GM23338 (cell line): ENCODE measurements around the gene OBSL1.

Experiments used
- CREB1 ChIP-seq: fragments of 250-450 bp; sonication (Bioruptor Pico); IDR thresholded peaks from 2 replicates; pipeline ENCODE4 v1.5.0; 2020; ENCODE audit warnings: low read depth, mild to moderate bottlenecking, moderate library complexity
- EZH2 ChIP-seq: fragments of 200-600 bp; sonication (generic); IDR thresholded peaks from one replicate; pipeline ENCODE4 v1.8.0; 2017; ENCODE audit warnings: antibody characterized with exemption, mild to moderate bottlenecking, low read depth; ENCODE audit not compliant: unreplicated experiment
- EZH2phosphoT487 ChIP-seq: fragments of 200-600 bp; sonication (generic); IDR thresholded peaks from one replicate; pipeline ENCODE4 v1.8.1; 2018; ENCODE audit warnings: antibody characterized with exemption; ENCODE audit not compliant: unreplicated experiment
- JUNB ChIP-seq: IDR thresholded peaks from one replicate; pipeline ENCODE4 v1.6.1; 2016; ENCODE audit warnings: antibody characterized with exemption; ENCODE audit not compliant: unreplicated experiment
- NANOG ChIP-seq: IDR thresholded peaks from 2 replicates; pipeline ENCODE4 v1.6.1; 2016; ENCODE audit warnings: antibody characterized with exemption, borderline replicate concordance
- POLR2AphosphoS5 ChIP-seq: IDR thresholded peaks from 2 replicates; pipeline ENCODE4 v1.6.1; 2016; ENCODE audit warnings: antibody characterized with exemption, low read depth
- STAT1 ChIP-seq: IDR thresholded peaks from one replicate; pipeline ENCODE4 v1.6.1; 2016; ENCODE audit warnings: antibody characterized with exemption; ENCODE audit not compliant: unreplicated experiment
- ZNF331 ChIP-seq: fragments of 250-450 bp; sonication (Bioruptor Pico); IDR thresholded peaks from 2 replicates; pipeline ENCODE4 v1.5.0; 2020; ENCODE audit warnings: low read depth, mild to moderate bottlenecking, moderate library complexity
- TF ChIP-seq, protein P1 (sequence below), 2 experiments: fragments of 200-600 bp in 1 of 2; sonication (generic) in 1 of 2; conservative IDR thresholded peaks; 2 replicates each; pipeline versions ENCODE4 v1.5.1 to v1.6.1; 2016 to 2017; ENCODE audit warnings: antibody characterized with exemption in 2 of 2, low read depth in 2 of 2, mild to moderate bottlenecking in 2 of 2, moderate library complexity in 1 of 2
- TF ChIP-seq, protein P2 (sequence below): IDR thresholded peaks from one replicate; pipeline ENCODE4 v1.6.1; 2018; ENCODE audit warnings: antibody characterized with exemption; ENCODE audit not compliant: unreplicated experiment
- TF ChIP-seq, protein P3 (sequence below): fragments of 250-450 bp; sonication (Bioruptor Pico); IDR thresholded peaks from 2 replicates; pipeline ENCODE4 v1.5.0; 2020; ENCODE audit warnings: mild to moderate bottlenecking, moderate library complexity

GRCh38 chr2:219510512-219511135 lies 60.7 kb downstream of the OBSL1 start:
- TF ChIP-seq, protein P1, sequence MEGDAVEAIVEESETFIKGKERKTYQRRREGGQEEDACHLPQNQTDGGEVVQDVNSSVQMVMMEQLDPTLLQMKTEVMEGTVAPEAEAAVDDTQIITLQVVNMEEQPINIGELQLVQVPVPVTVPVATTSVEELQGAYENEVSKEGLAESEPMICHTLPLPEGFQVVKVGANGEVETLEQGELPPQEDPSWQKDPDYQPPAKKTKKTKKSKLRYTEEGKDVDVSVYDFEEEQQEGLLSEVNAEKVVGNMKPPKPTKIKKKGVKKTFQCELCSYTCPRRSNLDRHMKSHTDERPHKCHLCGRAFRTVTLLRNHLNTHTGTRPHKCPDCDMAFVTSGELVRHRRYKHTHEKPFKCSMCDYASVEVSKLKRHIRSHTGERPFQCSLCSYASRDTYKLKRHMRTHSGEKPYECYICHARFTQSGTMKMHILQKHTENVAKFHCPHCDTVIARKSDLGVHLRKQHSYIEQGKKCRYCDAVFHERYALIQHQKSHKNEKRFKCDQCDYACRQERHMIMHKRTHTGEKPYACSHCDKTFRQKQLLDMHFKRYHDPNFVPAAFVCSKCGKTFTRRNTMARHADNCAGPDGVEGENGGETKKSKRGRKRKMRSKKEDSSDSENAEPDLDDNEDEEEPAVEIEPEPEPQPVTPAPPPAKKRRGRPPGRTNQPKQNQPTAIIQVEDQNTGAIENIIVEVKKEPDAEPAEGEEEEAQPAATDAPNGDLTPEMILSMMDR (conservative IDR thresholded peaks at IDR 0.05; ENCODE audit: low read depth in 2 of 2): no peak
- TF ChIP-seq EZH2phosphoT487 (no peak), POLR2AphosphoS5 (no peak; the same call in 1 of the 2 replicates), EZH2 (no peak), STAT1 (no peak), JUNB (no peak), NANOG (no peak), CREB1 (CRISPR knock-in tag) (no peak), ZNF331 (CRISPR knock-in tag) (no peak)
- TF ChIP-seq, protein P2, sequence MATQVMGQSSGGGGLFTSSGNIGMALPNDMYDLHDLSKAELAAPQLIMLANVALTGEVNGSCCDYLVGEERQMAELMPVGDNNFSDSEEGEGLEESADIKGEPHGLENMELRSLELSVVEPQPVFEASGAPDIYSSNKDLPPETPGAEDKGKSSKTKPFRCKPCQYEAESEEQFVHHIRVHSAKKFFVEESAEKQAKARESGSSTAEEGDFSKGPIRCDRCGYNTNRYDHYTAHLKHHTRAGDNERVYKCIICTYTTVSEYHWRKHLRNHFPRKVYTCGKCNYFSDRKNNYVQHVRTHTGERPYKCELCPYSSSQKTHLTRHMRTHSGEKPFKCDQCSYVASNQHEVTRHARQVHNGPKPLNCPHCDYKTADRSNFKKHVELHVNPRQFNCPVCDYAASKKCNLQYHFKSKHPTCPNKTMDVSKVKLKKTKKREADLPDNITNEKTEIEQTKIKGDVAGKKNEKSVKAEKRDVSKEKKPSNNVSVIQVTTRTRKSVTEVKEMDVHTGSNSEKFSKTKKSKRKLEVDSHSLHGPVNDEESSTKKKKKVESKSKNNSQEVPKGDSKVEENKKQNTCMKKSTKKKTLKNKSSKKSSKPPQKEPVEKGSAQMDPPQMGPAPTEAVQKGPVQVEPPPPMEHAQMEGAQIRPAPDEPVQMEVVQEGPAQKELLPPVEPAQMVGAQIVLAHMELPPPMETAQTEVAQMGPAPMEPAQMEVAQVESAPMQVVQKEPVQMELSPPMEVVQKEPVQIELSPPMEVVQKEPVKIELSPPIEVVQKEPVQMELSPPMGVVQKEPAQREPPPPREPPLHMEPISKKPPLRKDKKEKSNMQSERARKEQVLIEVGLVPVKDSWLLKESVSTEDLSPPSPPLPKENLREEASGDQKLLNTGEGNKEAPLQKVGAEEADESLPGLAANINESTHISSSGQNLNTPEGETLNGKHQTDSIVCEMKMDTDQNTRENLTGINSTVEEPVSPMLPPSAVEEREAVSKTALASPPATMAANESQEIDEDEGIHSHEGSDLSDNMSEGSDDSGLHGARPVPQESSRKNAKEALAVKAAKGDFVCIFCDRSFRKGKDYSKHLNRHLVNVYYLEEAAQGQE: no peak
- TF ChIP-seq, protein P3, sequence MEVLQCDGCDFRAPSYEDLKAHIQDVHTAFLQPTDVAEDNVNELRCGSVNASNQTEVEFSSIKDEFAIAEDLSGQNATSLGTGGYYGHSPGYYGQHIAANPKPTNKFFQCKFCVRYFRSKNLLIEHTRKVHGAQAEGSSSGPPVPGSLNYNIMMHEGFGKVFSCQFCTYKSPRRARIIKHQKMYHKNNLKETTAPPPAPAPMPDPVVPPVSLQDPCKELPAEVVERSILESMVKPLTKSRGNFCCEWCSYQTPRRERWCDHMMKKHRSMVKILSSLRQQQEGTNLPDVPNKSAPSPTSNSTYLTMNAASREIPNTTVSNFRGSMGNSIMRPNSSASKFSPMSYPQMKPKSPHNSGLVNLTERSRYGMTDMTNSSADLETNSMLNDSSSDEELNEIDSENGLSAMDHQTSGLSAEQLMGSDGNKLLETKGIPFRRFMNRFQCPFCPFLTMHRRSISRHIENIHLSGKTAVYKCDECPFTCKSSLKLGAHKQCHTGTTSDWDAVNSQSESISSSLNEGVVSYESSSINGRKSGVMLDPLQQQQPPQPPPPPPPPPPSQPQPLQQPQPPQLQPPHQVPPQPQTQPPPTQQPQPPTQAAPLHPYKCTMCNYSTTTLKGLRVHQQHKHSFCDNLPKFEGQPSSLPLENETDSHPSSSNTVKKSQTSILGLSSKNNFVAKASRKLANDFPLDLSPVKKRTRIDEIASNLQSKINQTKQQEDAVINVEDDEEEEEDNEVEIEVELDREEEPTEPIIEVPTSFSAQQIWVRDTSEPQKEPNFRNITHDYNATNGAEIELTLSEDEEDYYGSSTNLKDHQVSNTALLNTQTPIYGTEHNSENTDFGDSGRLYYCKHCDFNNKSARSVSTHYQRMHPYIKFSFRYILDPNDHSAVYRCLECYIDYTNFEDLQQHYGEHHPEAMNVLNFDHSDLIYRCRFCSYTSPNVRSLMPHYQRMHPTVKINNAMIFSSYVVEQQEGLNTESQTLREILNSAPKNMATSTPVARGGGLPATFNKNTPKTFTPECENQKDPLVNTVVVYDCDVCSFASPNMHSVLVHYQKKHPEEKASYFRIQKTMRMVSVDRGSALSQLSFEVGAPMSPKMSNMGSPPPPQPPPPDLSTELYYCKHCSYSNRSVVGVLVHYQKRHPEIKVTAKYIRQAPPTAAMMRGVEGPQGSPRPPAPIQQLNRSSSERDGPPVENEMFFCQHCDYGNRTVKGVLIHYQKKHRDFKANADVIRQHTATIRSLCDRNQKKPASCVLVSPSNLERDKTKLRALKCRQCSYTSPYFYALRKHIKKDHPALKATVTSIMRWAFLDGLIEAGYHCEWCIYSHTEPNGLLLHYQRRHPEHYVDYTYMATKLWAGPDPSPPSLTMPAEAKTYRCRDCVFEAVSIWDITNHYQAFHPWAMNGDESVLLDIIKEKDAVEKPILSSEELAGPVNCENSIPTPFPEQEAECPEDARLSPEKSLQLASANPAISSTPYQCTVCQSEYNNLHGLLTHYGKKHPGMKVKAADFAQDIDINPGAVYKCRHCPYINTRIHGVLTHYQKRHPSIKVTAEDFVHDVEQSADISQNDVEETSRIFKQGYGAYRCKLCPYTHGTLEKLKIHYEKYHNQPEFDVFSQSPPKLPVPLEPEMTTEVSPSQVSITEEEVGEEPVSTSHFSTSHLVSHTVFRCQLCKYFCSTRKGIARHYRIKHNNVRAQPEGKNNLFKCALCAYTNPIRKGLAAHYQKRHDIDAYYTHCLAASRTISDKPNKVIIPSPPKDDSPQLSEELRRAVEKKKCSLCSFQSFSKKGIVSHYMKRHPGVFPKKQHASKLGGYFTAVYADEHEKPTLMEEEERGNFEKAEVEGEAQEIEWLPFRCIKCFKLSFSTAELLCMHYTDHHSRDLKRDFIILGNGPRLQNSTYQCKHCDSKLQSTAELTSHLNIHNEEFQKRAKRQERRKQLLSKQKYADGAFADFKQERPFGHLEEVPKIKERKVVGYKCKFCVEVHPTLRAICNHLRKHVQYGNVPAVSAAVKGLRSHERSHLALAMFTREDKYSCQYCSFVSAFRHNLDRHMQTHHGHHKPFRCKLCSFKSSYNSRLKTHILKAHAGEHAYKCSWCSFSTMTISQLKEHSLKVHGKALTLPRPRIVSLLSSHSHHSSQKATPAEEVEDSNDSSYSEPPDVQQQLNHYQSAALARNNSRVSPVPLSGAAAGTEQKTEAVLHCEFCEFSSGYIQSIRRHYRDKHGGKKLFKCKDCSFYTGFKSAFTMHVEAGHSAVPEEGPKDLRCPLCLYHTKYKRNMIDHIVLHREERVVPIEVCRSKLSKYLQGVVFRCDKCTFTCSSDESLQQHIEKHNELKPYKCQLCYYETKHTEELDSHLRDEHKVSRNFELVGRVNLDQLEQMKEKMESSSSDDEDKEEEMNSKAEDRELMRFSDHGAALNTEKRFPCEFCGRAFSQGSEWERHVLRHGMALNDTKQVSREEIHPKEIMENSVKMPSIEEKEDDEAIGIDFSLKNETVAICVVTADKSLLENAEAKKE (CRISPR knock-in tag): no peak
